SK-N-SH treated with all-trans-retinoic acid at 6 μM for 48 hours (cell line): ENCODE data around the gene REM2.

Experiments
- ATAC-seq: fragments of 200-7000 bp; cut with Tn5 transposase; 3 replicates; pipeline ENCODE4 v1.9.1; 2020; ENCODE audit warnings: mild to moderate bottlenecking, moderate library complexity
- ARNTL ChIP-seq: fragments of 450-650 bp; formaldehyde crosslinking; IDR thresholded peaks from 2 replicates; pipeline ENCODE4 v1.5.0; 2020; ENCODE audit warnings: low read depth, mild to moderate bottlenecking, moderate library complexity, borderline replicate concordance
- BACH2 ChIP-seq: fragments of 250-450 bp; sonication (Bioruptor Pico); IDR thresholded peaks from 2 replicates; pipeline ENCODE4 v1.9.0; 2021; ENCODE audit warnings: mild to moderate bottlenecking, borderline replicate concordance
- CSDC2 ChIP-seq: fragments of 250-450 bp; sonication (Bioruptor Pico); IDR thresholded peaks from 2 replicates; pipeline ENCODE4 v1.5.0; 2020; ENCODE audit warnings: mild to moderate bottlenecking, moderate library complexity
- ESRRG ChIP-seq: fragments of 250-450 bp; sonication (Bioruptor Pico); IDR thresholded peaks from 2 replicates; pipeline ENCODE4 v1.6.1; 2021; ENCODE audit warnings: mild to moderate bottlenecking
- GLIS3 ChIP-seq: fragments of 250-450 bp; sonication (Bioruptor Pico); IDR thresholded peaks from 2 replicates; pipeline ENCODE4 v1.5.0; 2020; ENCODE audit warnings: mild to moderate bottlenecking, moderate library complexity
- ISL1 ChIP-seq: fragments of 250-450 bp; sonication (Bioruptor Pico); IDR thresholded peaks from 2 replicates; pipeline ENCODE4 v2.1.2; 2022; ENCODE audit warnings: mild to moderate bottlenecking, moderate library complexity
- OSR1 ChIP-seq: fragments of 250-450 bp; sonication (Bioruptor Pico); IDR thresholded peaks from 2 replicates; pipeline ENCODE4 v1.8.0; 2022; ENCODE audit warnings: moderate library complexity, mild to moderate bottlenecking, inconsistent platforms
- PATZ1 ChIP-seq: fragments of 250-450 bp; sonication (Bioruptor Pico); IDR thresholded peaks from 2 replicates; pipeline ENCODE4 v1.8.0; 2020; ENCODE audit warnings: mild to moderate bottlenecking, moderate library complexity, borderline replicate concordance
- POU6F1 ChIP-seq: fragments of 250-450 bp; sonication (Bioruptor Pico); IDR thresholded peaks from 2 replicates; pipeline ENCODE4 v1.8.0; 2021; ENCODE audit warnings: low read depth, mild to moderate bottlenecking, moderate library complexity, borderline replicate concordance
- PPARA ChIP-seq: fragments of 250-450 bp; sonication (Bioruptor Pico); IDR thresholded peaks from 2 replicates; pipeline ENCODE4 v1.5.0; 2020; ENCODE audit warnings: mild to moderate bottlenecking, borderline replicate concordance
- RARB ChIP-seq: fragments of 250-450 bp; sonication (Bioruptor Pico); IDR thresholded peaks from 2 replicates; pipeline ENCODE4 v1.8.0; 2021; ENCODE audit warnings: mild to moderate bottlenecking, moderate library complexity
- SNAI2 ChIP-seq: fragments of 250-450 bp; sonication (Bioruptor Pico); IDR thresholded peaks from 2 replicates; pipeline ENCODE4 v1.5.0; 2020; ENCODE audit warnings: mild to moderate bottlenecking, moderate library complexity
- TCF4 ChIP-seq: fragments of 250-450 bp; sonication (Bioruptor Pico); IDR thresholded peaks from 2 replicates; pipeline ENCODE4 v1.8.0; 2021; ENCODE audit warnings: mild to moderate bottlenecking, moderate library complexity, borderline replicate concordance
- TSHZ2 ChIP-seq: fragments of 250-450 bp; sonication (Bioruptor Pico); IDR thresholded peaks from 2 replicates; pipeline ENCODE4 v1.5.0; 2020; ENCODE audit warnings: mild to moderate bottlenecking, moderate library complexity
- ZFP3 ChIP-seq: fragments of 250-450 bp; sonication (Bioruptor Pico); IDR thresholded peaks from 2 replicates; pipeline ENCODE4 v1.5.0; 2020; ENCODE audit warnings: mild to moderate bottlenecking, moderate library complexity
- ZFP30 ChIP-seq: fragments of 450-650 bp; formaldehyde crosslinking; IDR thresholded peaks from 2 replicates; pipeline ENCODE4 v1.5.0; 2022; ENCODE audit warnings: mild to moderate bottlenecking, moderate library complexity
- ZNF565 ChIP-seq: fragments of 450-650 bp; formaldehyde crosslinking; conservative IDR thresholded peaks from 2 replicates; pipeline ENCODE4 v1.5.0; 2020; ENCODE audit warnings: low read depth, mild to moderate bottlenecking, moderate library complexity
- ZNF70 ChIP-seq: fragments of 450-650 bp; formaldehyde crosslinking; IDR thresholded peaks from 2 replicates; pipeline ENCODE4 v1.5.0; 2020; ENCODE audit warnings: mild to moderate bottlenecking, moderate library complexity
- TF ChIP-seq, protein P1 (sequence below): fragments of 250-450 bp; sonication (Bioruptor Pico); IDR thresholded peaks from 2 replicates; pipeline ENCODE4 v1.5.1; 2021; ENCODE audit warnings: mild to moderate bottlenecking, moderate library complexity
- TF ChIP-seq, protein P2 (sequence below): fragments of 250-450 bp; sonication (Bioruptor Pico); IDR thresholded peaks from 2 replicates; pipeline ENCODE4 v1.5.1; 2020; ENCODE audit warnings: low read depth, mild to moderate bottlenecking, moderate library complexity

The REM2 gene

DNA sequence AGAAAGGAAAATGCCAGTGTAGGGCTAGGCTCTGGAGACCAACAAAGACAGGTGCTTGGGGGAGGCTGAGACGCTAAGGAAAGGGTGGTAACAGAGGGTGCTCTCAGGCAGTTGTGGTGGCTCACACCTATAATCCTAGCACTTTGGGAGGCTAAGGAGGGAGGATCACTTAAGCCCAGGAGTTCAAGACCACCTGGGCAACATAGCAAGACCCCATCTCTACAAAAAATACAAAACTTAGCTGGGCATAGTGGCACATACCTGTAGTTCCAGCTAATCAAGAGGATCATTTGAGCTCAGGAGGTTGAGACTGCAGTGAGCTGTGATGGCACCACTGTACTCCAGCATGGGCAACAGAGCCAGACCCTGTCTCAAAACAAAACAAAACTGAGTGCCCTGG, 12.4 kb downstream of the REM2 start:
- no peak for ATAC-seq
- TF ChIP-seq CSDC2, result no peak
- no peak for TF ChIP-seq OSR1 (CRISPR knock-in tag)
- TF ChIP-seq, protein P1, sequence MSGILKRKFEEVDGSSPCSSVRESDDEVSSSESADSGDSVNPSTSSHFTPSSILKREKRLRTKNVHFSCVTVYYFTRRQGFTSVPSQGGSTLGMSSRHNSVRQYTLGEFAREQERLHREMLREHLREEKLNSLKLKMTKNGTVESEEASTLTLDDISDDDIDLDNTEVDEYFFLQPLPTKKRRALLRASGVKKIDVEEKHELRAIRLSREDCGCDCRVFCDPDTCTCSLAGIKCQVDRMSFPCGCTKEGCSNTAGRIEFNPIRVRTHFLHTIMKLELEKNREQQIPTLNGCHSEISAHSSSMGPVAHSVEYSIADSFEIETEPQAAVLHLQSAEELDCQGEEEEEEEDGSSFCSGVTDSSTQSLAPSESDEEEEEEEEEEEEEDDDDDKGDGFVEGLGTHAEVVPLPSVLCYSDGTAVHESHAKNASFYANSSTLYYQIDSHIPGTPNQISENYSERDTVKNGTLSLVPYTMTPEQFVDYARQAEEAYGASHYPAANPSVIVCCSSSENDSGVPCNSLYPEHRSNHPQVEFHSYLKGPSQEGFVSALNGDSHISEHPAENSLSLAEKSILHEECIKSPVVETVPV (CRISPR knock-in tag), result no peak
- TF ChIP-seq ARNTL, result no peak
- no peak for TF ChIP-seq POU6F1 (CRISPR knock-in tag)
- TF ChIP-seq PPARA (CRISPR knock-in tag), result no peak
- no peak for TF ChIP-seq BACH2 (CRISPR knock-in tag)
- no peak for TF ChIP-seq ISL1 (CRISPR knock-in tag)

DNA sequence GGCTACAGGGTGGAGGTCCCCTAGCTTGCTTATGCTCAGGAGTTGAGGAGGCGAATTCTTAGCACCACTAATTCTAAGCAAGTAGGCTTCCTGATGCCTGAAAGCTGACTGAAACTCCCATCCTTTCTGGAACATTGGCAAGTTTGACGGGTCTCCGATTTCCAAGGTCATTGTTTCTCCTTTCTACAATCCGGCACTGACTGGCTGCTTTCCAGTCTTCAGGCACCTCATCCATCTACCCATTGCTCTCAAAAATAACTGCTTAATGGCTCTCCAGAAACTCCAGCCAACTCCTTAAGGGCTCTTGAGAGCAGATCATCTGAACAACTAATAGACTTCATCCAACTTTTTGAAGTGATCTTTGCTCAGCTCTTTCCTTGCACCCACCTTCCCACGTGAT, 13.3 kb downstream of the REM2 start:
- ATAC-seq, result no peak

More for the DNA sequence above, 13.3 kb downstream of the REM2 start:
- TF ChIP-seq PPARA (CRISPR knock-in tag) (no peak), ESRRG (CRISPR knock-in tag) (no peak), OSR1 (CRISPR knock-in tag) (no peak), SNAI2 (CRISPR knock-in tag) (no peak), ARNTL (no peak), TSHZ2 (CRISPR knock-in tag) (no peak), PATZ1 (CRISPR knock-in tag) (no peak), GLIS3 (CRISPR knock-in tag) (no peak), ZFP3 (no peak), TCF4 (no peak), CSDC2 (no peak), ZNF565 (CRISPR knock-in tag) (no peak), ZNF70 (CRISPR knock-in tag) (no peak), RARB (CRISPR knock-in tag) (no peak), BACH2 (CRISPR knock-in tag) (no peak), ISL1 (CRISPR knock-in tag) (no peak), ZFP30 (no peak)
- TF ChIP-seq, protein P1 (CRISPR knock-in tag), result no peak
- TF ChIP-seq, protein P2, sequence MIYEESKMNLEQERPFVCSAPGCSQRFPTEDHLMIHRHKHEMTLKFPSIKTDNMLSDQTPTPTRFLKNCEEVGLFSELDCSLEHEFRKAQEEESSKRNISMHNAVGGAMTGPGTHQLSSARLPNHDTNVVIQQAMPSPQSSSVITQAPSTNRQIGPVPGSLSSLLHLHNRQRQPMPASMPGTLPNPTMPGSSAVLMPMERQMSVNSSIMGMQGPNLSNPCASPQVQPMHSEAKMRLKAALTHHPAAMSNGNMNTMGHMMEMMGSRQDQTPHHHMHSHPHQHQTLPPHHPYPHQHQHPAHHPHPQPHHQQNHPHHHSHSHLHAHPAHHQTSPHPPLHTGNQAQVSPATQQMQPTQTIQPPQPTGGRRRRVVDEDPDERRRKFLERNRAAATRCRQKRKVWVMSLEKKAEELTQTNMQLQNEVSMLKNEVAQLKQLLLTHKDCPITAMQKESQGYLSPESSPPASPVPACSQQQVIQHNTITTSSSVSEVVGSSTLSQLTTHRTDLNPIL (CRISPR knock-in tag), result no peak
